ENCODE data around the gene SDK2.

SDK2 gene

DNA sequence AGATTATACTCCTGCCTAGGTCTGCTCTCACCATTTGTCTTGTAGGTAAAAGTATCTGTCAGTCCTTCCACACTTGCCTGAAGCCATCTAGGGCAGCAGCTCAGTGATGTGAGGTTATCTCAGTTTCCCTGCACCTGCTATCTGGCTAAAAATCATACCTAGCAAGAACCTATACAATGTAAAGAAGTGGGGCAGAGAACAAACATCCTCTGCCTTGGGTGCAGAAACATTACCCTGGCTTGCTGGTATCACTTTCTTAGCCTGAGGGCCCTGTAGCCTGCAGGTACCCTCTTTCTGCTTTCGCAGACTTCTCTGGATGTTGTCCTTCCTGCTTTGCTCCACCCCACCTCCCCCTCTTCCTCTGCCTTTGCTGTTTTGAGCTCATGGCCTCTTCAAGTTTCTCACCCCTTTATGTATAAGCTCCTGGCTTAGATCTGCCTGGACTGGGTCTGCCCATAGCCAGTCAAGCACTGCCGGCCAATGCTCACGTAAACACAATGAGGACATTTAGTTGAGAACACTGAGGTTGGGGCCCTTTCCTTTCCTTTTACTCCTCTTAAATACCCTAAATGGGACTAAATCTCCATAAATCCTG, 8.7 kb upstream of the SDK2 start:
- no peak for DNase-seq

DNA sequence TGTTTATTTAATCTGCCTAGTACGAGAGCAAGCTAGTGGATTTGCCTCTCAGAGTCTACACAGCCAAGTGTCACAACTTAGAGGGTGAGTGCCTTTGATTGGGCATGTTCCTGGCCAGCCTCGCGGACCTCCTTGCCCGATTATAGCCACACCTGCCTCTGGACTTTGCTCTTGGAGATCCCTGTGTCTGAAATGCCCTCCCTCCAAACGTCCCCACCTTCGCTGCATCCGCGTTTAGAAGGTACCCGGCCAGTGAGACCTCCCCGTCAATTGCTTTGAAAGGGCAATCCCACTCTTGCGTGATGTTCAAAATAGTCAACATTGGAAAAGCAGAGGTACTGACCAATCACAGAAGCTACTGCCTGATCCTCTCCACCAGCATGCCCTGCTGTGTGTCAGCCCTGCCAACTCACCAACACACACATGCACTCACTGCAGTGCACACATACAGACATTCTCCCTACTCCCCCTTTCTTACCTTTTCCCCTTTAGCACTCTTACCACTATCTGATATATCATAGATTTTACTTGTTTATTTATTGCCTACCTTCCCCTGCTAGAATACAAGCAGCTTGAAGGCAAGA, 6.5 kb upstream of the SDK2 start:
- DNase-seq: no peak

DNA sequence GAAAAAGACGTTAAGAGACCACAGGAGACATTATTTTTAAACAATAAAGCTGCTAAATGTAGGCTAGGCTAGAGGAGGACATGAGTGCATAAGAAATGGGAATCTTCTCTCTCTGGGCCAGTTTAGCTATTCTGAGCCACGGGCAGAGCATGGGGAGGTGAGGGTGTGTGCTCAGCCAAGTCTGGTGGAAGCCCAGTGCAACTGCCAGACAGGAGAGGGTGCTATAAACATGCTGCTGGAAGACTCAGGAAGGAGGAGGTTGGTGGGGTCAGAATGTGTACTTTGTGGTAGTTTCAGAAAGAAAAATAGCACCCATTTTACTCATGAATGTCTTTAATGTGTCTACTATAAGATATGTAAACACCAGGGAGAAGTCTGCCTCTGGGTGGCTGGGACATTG, 5.9 kb upstream of the SDK2 start:
- no peak for DNase-seq

DNA sequence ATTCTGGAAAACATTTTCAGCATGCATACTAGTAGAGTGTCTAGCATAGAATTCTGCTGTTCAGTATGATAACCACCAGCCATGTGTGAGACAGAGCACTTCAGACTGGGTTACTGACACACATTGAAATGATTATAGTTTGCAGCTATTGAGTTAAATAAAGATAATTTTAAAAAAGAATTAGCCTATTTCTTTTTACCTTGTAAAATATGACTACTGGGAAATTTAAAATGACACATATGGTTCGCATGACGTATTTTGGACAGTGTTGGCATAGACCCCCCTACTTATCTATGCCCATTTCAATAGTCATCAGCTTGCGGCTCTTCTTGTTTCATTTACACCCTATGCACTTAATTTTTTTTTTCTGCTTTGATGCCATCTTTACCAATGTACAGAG, 4.7 kb upstream of the SDK2 start:
- DNase-seq: no peak

DNA sequence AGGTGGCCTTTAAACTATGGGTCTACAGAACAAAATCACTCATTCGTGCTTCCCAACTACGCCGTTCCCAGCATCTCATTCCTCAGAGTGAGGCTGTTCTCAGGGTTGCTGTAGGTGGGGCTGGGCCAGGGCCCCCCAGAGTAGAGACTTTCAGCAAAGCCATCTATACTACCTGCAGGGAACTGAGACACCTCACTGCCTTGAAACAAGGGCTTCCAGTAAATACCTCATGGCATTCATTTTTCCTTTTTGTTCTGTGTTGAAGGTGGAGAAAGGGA, 4.2 kb upstream of the SDK2 start:
- no peak for DNase-seq

DNA sequence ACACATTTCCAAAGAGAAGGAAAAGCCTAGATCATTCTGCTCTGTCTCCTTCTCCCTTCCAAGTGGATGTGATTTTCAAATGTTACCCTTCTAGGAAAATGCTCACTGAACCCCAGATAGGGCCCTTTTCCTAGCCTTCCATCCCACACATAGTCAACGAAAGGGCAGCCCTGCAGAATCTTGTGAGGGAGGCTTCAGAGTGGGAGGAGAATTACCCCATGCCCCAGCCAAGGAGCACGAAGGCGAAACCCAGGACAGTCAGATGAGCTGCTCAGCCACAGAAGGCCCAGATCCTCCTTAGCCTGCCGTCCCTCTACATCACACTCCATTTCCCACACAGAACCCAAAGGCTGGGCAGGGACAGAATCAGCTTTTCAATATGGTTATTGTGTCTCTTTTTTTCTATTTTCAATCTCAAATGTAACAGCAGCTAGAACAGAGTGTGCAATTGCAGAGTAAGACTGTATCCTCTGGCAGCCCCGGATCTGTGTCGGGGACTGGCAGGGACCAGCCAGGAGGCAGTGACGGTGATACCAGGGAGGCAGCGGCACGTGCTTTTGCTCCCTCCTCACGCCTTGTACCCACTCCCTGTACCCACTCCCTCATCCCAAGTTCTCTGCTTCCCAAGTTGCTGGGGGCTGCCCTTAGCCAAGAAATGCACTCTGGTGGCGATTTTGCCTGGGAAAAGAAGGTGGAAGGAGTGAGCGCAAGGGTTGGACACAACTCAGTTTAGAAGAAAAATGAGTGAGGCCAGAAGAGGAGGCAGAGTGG, 3.7 kb upstream of the SDK2 start:
- DNase-seq: no peak

DNA sequence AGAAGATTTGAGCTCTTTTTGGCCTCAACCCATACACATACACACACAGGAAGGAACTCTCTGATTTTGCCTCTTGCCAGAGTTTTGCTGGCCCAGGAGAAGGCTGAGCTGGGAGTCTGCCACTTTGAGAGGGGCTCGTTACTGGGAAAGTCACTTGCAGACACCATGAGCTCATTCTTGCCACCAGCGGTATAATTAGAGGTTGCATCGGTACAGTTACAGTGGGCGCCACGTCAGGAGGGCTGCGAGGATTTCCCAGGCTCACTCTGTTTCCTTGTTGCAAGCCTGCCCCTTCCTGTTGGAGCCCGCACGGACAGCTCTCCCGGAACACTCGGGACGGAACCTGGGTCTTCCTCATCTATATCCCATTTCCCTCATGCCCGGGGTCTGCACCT, 3.1 kb upstream of the SDK2 start:
- no peak for DNase-seq

DNA sequence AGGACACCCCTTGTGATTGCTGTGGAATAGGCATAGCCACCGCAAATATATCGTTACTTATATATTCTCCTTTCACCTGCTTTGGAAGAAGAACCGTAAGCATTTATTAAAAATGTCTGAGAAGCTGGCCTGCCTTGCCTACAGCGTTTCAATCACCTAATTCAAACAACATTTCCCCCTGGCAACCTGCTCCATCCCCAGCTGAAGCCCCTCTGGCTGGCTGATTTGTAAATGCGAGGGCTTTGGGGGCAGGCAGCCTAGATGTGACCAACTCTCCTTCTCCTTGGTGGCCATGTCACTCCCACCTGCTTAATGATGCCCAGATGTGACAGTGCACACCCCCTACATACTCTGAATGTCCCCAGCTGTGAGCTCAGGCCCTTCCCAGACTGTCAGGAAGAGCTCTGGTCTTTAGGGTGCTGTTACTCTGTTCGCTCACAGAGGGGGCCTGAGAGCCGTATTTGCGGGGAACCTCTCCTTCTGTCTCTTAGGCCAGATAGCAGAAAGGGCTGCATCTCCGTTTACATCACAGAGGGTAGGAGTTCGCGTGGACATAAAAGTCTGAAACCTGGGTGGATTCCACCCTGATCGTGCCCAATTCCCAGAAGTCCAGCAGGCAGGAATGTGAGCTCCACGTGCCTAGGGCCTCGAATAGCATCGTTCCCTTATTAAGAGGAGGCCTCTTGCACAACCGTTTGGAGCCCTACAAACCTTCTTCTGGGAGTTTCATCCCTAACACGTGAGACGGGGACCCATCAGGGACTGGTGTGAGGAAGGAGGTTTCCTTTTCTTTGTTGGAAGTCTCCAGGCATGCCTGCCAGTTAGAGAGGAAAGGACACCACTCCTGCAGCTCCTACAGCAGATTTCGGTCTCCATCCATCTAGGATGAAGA, 2.4 kb upstream of the SDK2 start:
- no peak for DNase-seq

DNA sequence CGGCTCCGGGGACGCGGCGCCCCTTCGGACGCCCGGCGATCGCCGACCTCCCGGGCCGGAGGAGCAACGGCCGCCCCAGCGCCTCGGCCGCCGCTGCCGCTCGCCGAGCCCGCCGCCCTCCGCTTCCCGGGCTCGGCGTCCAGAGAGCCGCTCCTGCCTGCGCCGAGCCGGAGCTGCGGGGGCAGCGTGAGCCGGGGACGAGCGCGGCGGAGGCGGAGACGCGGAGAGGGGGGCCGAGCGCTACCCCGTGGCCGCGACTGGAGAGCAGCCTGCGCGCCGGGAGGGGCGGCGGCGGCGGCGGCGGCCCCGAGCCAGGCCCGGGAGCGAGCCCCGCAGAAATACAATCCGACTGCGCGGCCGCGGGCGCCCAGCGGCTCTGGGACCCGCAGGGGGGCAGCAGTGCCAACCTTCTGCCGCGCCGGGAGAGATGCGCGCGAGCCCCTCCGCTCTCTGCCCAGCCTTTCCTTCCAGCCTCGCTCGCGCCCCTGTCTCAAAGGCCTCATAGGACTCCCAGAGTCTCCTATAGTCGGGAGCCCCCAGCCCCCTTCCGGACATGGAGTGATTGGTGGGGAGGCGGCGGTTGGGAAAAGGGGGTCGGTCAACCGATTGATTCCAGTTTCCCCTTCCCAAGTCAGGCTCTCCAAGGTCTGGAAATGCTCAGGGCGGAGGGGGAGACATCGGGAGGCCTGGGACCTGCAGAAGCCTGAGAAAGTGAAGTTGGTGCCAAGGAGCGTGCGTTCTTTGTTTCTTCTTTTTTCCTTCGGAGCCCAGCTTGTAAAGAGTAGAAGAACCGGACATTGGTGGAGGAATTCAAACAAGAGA, 1.0 kb upstream of the SDK2 start:
- peak; percentile 65 for DNase-seq

DNA sequence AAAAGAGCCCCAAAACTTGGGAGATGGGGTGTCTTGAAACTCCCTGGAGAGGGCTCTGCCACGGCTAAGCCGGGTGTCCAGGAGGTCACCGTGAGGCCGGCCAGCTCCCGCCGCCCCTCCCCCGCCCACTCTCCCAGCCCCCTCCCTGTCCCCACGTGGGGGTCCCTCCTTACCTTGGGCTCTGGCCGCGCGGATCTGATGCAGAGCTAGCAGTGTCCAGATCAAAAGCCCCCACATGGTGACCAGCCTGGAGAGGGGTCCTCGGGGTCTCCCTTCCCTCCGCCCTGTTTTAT, 447 bp downstream of the SDK2 start:
- no peak for DNase-seq

DNA sequence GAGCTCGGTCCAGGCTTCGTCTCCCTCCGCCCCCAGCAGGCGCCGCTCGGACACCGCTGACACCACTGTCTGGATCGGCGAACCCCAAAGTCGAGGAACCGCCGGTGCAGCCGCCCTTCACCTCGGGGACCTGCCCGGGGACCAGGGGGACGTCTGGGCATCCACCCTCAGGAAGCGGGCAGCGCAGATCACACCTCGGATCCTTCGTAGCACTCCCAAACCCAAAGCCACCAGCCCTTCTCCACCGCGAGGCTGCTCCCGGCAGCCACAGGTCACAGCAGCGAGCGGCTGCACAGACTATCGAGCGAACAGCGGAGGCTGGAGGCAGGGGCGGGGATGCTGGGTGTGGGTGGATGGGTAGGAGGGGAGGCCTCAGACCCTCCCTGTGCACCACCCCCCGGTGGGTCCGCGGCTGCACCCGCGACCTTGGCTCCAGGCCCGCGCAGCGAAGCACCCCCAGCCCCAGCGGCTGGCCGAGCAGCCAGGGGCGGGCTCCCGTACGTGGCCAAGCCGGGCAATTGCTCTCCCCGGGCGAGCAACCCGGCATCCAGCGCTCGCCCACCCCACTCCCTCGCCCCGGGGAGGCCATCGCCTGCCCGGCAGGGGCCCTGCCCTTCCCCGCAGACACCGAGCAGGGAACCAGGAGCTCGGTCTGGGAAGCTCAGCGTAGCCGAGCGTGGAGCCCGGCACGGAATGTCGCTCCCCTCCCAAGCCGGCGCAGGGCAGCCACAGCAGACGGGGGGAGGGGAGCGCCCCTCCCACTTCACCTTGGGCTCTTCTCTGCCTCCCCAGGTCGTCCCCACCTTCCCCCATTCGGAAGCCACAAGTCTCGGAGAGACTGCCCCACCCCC, 1.0 kb downstream of the SDK2 start:
- DNase-seq: no peak

DNA sequence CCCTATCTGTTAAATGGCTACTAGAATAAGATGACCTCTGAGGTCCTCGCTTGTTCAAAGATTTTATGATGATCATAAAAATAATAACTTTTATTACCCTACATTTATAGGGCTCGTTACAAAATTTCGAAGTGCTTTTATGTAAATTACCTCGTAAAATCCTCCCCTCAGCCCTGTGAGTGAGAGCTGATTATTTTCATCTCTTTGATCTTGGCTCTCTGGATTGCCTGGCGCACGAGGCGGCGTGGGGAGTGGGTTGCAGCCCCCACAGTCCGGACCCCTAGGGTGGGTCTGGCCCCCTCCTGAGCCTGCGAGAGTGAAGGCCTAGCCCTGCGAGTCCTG, 1.6 kb downstream of the SDK2 start:
- DNase-seq: no peak

DNA sequence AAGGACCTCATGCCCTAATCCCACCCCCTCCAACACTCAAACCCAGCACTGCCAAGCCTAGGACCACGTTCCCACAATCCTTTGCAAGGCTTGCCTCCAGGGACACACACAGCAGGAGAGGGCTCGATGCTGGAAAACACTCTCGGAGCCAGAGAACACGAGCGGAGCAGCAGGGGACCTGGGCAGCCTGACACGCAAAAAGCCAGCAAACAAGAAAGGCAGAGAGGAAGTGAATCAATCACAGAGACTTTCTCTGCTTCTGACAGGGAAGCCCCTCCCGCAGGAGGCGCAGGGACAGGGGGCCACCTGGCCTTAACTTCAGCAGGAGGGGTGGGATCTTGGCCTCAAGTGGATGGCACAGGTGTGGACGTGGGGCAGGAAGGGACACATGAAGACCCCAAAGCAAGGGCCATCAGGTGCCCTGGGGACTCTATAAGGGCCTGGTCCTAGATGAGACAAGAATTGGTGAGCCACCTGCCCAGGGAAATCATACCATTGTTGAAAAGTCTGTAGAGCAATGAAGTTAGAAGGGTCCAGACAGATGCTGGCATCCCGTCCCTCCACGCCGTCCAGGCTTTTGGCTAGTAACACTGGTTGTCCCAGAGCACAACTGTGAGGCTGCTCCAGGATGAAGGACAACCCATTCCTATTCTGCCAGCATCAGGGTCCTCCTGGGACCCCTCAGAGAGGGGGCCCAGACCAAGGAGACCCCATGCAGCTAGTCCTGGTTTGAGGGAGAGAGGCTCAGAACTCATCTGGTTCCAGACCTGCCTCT, 2.2 kb downstream of the SDK2 start:
- peak; percentile 54 for DNase-seq

DNA sequence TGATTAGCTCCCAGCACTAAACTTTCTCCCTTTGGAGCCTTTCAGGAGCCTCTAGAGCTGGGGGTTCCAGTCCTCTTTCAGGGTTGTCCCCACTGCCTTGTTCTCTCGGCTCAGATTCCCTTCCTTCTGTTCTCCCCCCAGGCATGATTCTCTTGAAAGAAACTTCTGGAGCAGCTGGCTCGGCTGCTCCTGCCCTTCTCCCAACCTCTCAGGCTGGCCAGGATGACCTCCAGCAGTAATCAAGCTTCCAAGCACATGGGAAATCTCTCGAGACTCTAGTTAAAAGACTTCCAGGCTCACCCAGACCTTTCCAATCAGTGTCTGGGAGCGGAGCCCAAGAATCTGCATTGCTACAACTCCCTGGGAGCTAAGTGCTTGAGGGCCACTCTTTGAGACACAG, 3.6 kb downstream of the SDK2 start:
- DNase-seq: no peak

DNA sequence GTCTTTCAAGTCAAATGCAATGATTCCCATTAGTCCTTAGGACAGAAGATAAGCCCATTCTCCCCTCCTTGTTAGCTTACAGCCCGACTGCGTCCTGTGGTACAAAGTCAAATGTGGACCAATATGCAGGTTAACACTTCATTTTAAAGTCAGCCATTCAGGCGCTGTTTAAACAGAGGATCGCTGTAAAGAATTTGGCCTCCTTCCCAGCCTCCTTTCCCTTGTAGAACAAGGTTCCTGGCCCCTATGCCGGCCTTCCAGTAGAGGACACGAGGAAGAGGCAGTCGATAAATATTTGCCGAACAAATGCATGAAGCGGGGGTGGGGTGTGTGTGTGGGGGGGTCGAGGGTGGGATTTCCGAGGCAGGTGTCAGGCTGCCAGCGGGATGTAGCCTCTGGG, 4.3 kb downstream of the SDK2 start:
- peak; percentile 93 for DNase-seq

DNA sequence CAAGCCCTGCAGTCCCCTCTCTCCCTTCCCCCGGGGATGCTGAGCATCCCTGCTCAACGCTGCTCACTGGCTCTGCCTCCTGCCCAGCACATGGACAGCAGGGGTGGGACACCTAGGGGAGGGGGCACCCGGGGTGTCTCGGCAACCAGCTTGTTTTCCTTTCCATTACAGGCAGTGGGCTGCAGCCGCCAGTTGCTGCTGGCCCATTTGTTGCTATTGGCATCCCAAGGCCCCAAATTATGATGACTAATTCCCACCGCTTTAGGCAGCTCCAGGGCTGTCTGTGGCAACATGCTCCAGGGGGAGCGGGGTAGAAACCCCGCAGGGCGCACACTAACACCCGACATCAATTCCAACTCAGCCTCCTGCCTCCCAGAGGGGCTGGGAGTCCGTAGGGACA, 4.9 kb downstream of the SDK2 start:
- DNase-seq: no peak

DNA sequence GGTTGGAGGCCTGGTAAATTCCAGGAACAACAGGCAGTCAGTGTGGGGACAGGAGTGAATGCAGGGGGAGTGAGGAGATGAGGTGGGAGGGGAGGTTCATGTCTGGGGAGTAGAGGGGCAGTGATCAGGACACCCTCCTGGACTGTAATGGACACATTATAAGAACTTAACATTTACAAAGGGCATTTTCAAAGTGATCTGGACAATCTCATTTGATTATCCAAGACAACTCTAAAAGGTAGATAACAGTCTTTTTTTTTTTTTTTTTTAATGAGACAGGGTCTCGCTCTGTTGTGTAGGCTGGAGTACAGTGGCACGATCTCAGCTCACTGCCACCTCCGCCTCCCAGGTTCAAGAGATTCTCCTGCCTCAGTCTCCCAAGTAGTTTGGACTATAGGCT, 5.7 kb downstream of the SDK2 start:
- DNase-seq: no peak

DNA sequence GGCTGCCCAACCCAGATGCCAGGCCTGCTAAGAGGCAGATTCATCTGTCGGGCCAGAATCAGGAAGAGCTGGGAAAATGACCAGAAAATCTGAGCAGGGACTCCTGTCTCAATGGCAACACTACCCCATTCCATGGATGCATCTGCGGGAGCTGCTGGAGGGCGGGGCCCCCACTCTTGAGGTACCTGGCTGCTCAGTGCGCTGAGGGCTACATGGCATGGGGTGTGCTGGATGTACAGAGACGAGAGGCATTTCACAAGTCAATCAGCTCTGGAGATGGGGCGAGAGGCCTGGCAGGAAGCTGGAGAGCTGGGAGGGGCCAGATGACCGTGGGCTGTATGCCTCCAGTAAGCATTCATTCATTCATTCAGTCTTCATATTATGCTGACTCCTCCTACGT, 6.4 kb downstream of the SDK2 start:
- DNase-seq: no peak

DNA sequence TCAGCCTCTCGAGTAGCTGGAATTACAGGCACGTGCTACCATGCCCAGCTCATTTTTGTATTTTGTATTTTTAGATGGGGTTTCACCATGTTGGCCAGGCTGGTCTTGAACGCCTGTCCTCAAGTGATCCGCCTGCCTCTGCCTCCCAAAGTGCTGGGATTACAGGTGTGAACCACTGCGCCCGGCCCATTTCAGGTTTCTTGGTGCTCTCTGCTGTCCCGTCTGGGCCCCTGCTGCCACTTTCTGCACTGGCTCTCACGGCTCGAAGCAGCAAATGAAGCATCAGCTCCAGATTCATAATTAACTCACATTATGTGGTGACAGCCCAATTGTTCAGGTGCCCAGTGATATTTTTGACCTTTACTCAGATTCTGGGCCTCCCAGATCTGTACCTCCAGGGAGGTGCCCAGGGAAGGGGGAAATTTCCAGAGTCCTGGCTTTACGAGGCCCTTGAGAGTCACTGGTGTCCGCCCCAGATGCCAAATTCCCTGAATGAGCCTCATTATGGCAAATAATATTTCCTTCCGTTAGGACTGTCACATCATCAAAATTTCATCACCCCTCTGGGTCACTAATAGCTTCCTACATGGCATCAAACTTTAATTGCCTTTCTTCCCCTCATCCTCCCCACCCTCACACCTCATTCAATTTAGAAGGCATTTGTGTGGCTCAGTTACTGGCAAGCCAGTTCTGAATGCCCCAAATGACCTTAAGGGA, 9.0 kb downstream of the SDK2 start:
- DNase-seq: no peak

DNA sequence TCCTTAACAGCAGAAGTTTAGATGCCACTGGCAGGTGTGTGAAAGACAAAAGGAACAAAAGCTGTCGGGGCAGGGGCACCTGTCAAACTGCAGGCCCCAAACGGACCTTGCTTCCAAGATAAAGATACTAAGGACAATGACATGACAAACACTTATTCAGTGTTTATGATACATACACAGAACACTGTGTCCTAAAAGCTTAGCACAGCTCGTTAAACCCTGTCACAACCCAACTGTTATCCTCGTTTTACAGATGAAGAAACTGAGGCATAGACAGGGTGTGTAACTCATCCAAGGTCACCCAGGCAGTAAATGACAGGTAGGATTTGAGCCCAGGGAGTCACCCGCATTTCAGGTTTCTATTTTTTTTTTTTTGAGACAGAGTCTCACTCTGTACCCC, 9.6 kb downstream of the SDK2 start:
- peak; percentile 46 for DNase-seq

DNA sequence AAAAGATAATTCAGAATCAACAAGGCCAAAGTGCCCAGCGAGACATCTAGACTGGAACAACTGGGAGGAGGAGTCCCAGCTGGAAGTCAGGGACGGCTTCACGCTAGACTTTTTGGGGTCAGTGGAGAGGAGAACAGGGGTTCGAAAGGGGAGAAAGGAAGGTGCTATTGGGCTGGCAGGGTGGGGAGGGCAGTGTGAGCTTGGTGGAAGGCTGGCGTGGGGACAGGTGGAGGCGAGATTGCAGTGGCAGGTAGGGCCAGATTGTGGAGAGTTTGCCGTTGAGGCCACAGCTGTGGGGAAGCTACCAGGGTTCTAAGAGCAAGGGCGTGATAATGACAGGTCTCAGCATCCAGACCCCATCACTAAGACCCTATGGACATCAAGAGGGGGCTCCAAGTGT, 10.5 kb downstream of the SDK2 start:
- DNase-seq: no peak

Data from DMS153 (cell line).